ENCODE measurements around the gene DOK7. TPM values are rescaled to one million over a fixed set of nuclear protein-coding genes. Genes with fewer than 3 reads are reported as not detected.

Gene DOK7
- polyA plus RNA-seq, 1 experiment: not detected

- Histone ChIP-seq H3K27ac (ENCODE audit: low read depth, low read length) (no peak overlapping the region), H3K9me3 (ENCODE audit: control insufficient read depth, insufficient read depth, low read length) (no peaks in the 10 kb centered on the region; the same call in 1 of the 2 replicates), H3K4me3 (ENCODE audit: low read depth, low read length) (no peak overlapping the region), H3K27me3 (ENCODE audit: control insufficient read depth, insufficient read depth, low read length) (peaks cover 4% of the 10 kb centered on the region)
- ChIA-PET CTCF (no interaction called here), POLR2A (no interaction called here)
- TF ChIP-seq, protein P1, sequence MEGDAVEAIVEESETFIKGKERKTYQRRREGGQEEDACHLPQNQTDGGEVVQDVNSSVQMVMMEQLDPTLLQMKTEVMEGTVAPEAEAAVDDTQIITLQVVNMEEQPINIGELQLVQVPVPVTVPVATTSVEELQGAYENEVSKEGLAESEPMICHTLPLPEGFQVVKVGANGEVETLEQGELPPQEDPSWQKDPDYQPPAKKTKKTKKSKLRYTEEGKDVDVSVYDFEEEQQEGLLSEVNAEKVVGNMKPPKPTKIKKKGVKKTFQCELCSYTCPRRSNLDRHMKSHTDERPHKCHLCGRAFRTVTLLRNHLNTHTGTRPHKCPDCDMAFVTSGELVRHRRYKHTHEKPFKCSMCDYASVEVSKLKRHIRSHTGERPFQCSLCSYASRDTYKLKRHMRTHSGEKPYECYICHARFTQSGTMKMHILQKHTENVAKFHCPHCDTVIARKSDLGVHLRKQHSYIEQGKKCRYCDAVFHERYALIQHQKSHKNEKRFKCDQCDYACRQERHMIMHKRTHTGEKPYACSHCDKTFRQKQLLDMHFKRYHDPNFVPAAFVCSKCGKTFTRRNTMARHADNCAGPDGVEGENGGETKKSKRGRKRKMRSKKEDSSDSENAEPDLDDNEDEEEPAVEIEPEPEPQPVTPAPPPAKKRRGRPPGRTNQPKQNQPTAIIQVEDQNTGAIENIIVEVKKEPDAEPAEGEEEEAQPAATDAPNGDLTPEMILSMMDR (IDR thresholded peaks at IDR 0.05; ENCODE audit: low read depth, low read length): no peak
- no peak for DNase-seq (ENCODE audit: low read depth, low spot score)
Measured at GRCh38 chr4:3497523-3498389, 34.6 kb downstream of the DOK7 start.

GRCh38 chr4:3498407-3498806 lies 35.3 kb downstream of the DOK7 start:
- H3K27me3 ChIP-seq (ENCODE audit: control insufficient read depth, insufficient read depth, low read length): peaks cover 4% of the 10 kb centered on the region
- TF ChIP-seq, protein P1 (IDR thresholded peaks at IDR 0.05; ENCODE audit: low read depth, low read length): no peak
- CTCF ChIA-PET: no interaction called here
- no peaks in the 10 kb centered on the region; the same call in 1 of the 2 replicates for H3K9me3 ChIP-seq (ENCODE audit: control insufficient read depth, insufficient read depth, low read length)
- DNase-seq (ENCODE audit: low read depth, low spot score): no peak
- H3K27ac ChIP-seq (ENCODE audit: low read depth, low read length): no peak overlapping the region
- POLR2A ChIA-PET: no interaction called here
- no peak overlapping the region for H3K4me3 ChIP-seq (ENCODE audit: low read depth, low read length)

- ChIA-PET CTCF (no interaction called here), POLR2A (no interaction called here)
- no peak for DNase-seq (ENCODE audit: low read depth, low spot score)
- Histone ChIP-seq H3K4me3 (ENCODE audit: low read depth, low read length) (no peak overlapping the region), H3K27ac (ENCODE audit: low read depth, low read length) (no peak overlapping the region), H3K9me3 (ENCODE audit: control insufficient read depth, insufficient read depth, low read length) (no peaks in the 10 kb centered on the region; the same call in 1 of the 2 replicates), H3K27me3 (ENCODE audit: control insufficient read depth, insufficient read depth, low read length) (peaks cover 4% of the 10 kb centered on the region)
- TF ChIP-seq, protein P1 (IDR thresholded peaks at IDR 0.05; ENCODE audit: low read depth, low read length): no peak
Measured at GRCh38 chr4:3498901-3499510, 35.9 kb downstream of the DOK7 start.

DNA sequence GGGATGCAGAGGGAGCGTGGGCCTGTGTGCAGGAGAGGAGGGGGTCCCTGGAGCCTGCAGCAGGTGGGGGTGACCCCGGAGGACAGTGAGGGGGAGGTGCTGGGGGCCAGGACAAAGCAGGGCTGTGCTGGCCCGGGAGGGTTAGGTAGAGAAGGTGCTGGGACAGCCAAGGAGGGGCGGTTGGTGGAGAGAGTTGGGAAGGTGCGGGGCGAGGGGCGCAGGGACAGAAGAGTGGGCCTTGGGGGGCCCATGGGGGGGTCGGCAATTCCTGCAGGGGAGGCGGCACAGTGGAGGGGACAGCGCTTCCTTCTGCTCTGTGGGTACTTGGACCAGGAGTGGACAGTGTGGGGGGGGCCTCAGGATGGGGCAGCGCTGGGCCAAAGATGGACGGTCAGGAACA lies 36.6 kb downstream of the DOK7 start:
- Histone ChIP-seq H3K27me3 (ENCODE audit: control insufficient read depth, insufficient read depth, low read length) (peaks cover under 1% of the 10 kb centered on the region), H3K4me3 (ENCODE audit: low read depth, low read length) (no peak overlapping the region), H3K9me3 (ENCODE audit: control insufficient read depth, insufficient read depth, low read length) (no peaks in the 10 kb centered on the region; the same call in 1 of the 2 replicates), H3K27ac (ENCODE audit: low read depth, low read length) (no peak overlapping the region)
- POLR2A ChIA-PET: no interaction called here
- no peak for DNase-seq (ENCODE audit: low read depth, low spot score)
- TF ChIP-seq, protein P1 (IDR thresholded peaks at IDR 0.05; ENCODE audit: low read depth, low read length): no peak
- CTCF ChIA-PET: interaction anchor here (0.7 kb wide), 1 partner anchor 19 kb away, joined by 4 read pairs; no protein-coding TSS in a partner anchor

DNA sequence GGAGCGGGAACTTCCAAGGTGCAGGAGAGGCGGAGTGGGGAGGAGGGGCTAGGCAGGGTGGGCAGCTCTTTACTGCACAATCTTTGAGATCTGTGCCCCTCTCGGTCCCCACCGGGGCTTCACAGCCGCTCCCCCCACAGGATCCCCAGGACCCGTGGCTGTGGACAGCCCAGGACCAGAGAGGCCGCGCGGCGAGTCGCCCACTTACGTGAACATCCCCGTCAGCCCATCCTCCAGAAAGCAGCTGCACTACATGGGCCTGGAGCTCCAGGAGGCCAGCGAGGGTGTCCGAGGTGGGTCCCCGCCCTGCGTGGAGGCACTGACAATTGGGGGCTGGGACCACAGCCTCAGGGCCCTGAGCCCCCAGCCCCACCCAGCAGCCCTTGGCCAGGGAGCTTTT lies 37.0 kb downstream of the DOK7 start:
- POLR2A ChIA-PET: no interaction called here
- Histone ChIP-seq H3K27me3 (ENCODE audit: control insufficient read depth, insufficient read depth, low read length) (no peaks in the 10 kb centered on the region), H3K27ac (ENCODE audit: low read depth, low read length) (no peak overlapping the region), H3K4me3 (ENCODE audit: low read depth, low read length) (no peak overlapping the region), H3K9me3 (ENCODE audit: control insufficient read depth, insufficient read depth, low read length) (no peaks in the 10 kb centered on the region; the same call in 1 of the 2 replicates)
- CTCF ChIA-PET: interaction anchor here (0.7 kb wide), 1 partner anchor 20 kb away, joined by 4 read pairs; no protein-coding TSS in a partner anchor
- no peak for DNase-seq (ENCODE audit: low read depth, low spot score)
- TF ChIP-seq, protein P1 (IDR thresholded peaks at IDR 0.05; ENCODE audit: low read depth, low read length): no peak
